Upper lobe of right lung (tissue), 1 donor: Measurements from ENCODE around the gene MRPS22. TPM values are rescaled to one million over a fixed set of nuclear protein-coding genes. Genes with fewer than 3 reads are reported as not detected.

ENCODE experiments used
- ATAC-seq: fragments of 200-7000 bp; cut with Tn5 transposase; one replicate; pipeline ENCODE4 v1.9.1; 2020; ENCODE audit warnings: mild to moderate bottlenecking, moderate library complexity
- DNase-seq: peaks from one replicate; pipeline ENCODE4 v3.0.0-alpha.2; 2020
- H3K27ac ChIP-seq: fragments of 200-600 bp; one replicate; pipeline ENCODE4 v1.8.0; 2022
- H3K27me3 ChIP-seq: fragments of 200-600 bp; one replicate; pipeline ENCODE4 v1.8.0; 2022; ENCODE audit warnings: mild to moderate bottlenecking
- H3K36me3 ChIP-seq: fragments of 200-600 bp; one replicate; pipeline ENCODE4 v1.8.0; 2022
- H3K4me1 ChIP-seq: fragments of 200-600 bp; one replicate; pipeline ENCODE4 v1.8.0; 2022
- H3K4me3 ChIP-seq: fragments of 200-600 bp; one replicate; pipeline ENCODE4 v1.8.0; 2022; ENCODE audit warnings: mild to moderate bottlenecking
- H3K9me3 ChIP-seq: fragments of 200-600 bp; one replicate; pipeline ENCODE4 v1.8.0; 2022
- CTCF ChIP-seq: fragments of 200-600 bp; IDR thresholded peaks from one replicate; pipeline ENCODE4 v1.8.0; 2022; ENCODE audit warnings: antibody characterized with exemption
- intact Hi-C: fragments of 100-400 bp; cut with DNase I; formaldehyde crosslinking; loops from one replicate; pipeline ENCODE4 v1.11.0; 2022
- total RNA-seq: library from RNA; stranded (reverse); fragmentation: NEBNext Ultra II Directional; extraction: Animal tissue kit (Norgen Biotek cat#: 25700); gene quantifications from one replicate; pipeline ENCODE4 v1.2.1, GENCODE V29; 2021
- donor health status: DM: no; HTN: yes; CAD: no; lungs with severe emphysema.

MRPS22 gene
- total RNA-seq, 1 donor from 2014 or later, result 31.1 TPM

- ATAC-seq (no peak), DNase-seq (no peak)
- Histone ChIP-seq H3K27ac (no peak overlapping the region), H3K27me3 (peaks cover 21% of the 10 kb centered on the region), H3K36me3 (no peaks in the 10 kb centered on the region), H3K9me3 (no peaks in the 10 kb centered on the region), H3K4me3 (no peak overlapping the region), H3K4me1 (no peaks in the 10 kb centered on the region)
- TF ChIP-seq CTCF, result no peak
- intact Hi-C loops, result no loop called here
Measured at GRCh38 chr3:139318431-139318816, 25.4 kb upstream of the MRPS22 start.

- intact Hi-C loops, result no loop called here
- H3K27ac ChIP-seq, result no peak overlapping the region
- no peaks in the 10 kb centered on the region for H3K36me3 ChIP-seq
- H3K9me3 ChIP-seq, result no peaks in the 10 kb centered on the region
- H3K27me3 ChIP-seq, result peaks cover 19% of the 10 kb centered on the region
- no peak overlapping the region for H3K4me3 ChIP-seq
- ATAC-seq, result no peak
- no peak for TF ChIP-seq CTCF
- H3K4me1 ChIP-seq, result no peaks in the 10 kb centered on the region
- DNase-seq, result no peak
Measured at GRCh38 chr3:139318826-139319225, 25.0 kb upstream of the MRPS22 start.

GRCh38 chr3:139319428-139320402 is 24.1 kb upstream of the MRPS22 start:
- no peaks in the 10 kb centered on the region for H3K9me3 ChIP-seq
- TF ChIP-seq CTCF, result no peak
- H3K27ac ChIP-seq, result no peak overlapping the region
- no peaks in the 10 kb centered on the region for H3K4me1 ChIP-seq
- H3K27me3 ChIP-seq, result peaks cover 15% of the 10 kb centered on the region
- no peak overlapping the region for H3K4me3 ChIP-seq
- intact Hi-C loops, result no loop called here
- DNase-seq (no peak), ATAC-seq (no peak)
- H3K36me3 ChIP-seq, result no peaks in the 10 kb centered on the region

GRCh38 chr3:139320551-139321309 is 23.1 kb upstream of the MRPS22 start:
- ATAC-seq (no peak), DNase-seq (no peak)
- no peaks in the 10 kb centered on the region for H3K4me1 ChIP-seq
- intact Hi-C loops, result no loop called here
- H3K27me3 ChIP-seq, result peaks cover 7% of the 10 kb centered on the region
- H3K9me3 ChIP-seq, result no peaks in the 10 kb centered on the region
- no peaks in the 10 kb centered on the region for H3K36me3 ChIP-seq
- H3K4me3 ChIP-seq, result no peak overlapping the region
- H3K27ac ChIP-seq, result no peak overlapping the region
- TF ChIP-seq CTCF, result no peak

- H3K9me3 ChIP-seq, result no peaks in the 10 kb centered on the region
- H3K4me3 ChIP-seq, result no peak overlapping the region
- no peak for DNase-seq
- H3K4me1 ChIP-seq, result no peaks in the 10 kb centered on the region
- H3K36me3 ChIP-seq, result no peaks in the 10 kb centered on the region
- TF ChIP-seq CTCF, result no peak
- H3K27me3 ChIP-seq, result peaks cover 7% of the 10 kb centered on the region
- ATAC-seq, result no peak
- intact Hi-C loops, result no loop called here
- no peak overlapping the region for H3K27ac ChIP-seq
Measured at GRCh38 chr3:139322346-139322745, 21.5 kb upstream of the MRPS22 start.
